ENCODE data around the gene ETF1.

GRCh38 chr5:138495351-138495750, 47.7 kb downstream of the ETF1 start:
- no peak for TF ChIP-seq EZH2 (optimal IDR thresholded peaks at IDR 0.05; ENCODE audit: low read depth, low read length)
- TF ChIP-seq EZH2phosphoT487 (IDR thresholded peaks at IDR 0.05; ENCODE audit: low read length) = no peak

Measured in MM.1S (cell line).